GM21717 (cell line): ENCODE results near the gene GNAO1.

Source experiments
- ATAC-seq: cut with Tn5 transposase; IDR thresholded peaks from one replicate; pipeline ENCODE4 v1.9.1; 2021; ENCODE audit warnings: mild to moderate bottlenecking, moderate library complexity; ENCODE audit not compliant: unreplicated experiment

GNAO1 gene

GRCh38 chr16:56263711-56264608 lies 72.7 kb downstream of the GNAO1 start:
- no peak for ATAC-seq

- ATAC-seq, result no peak
These were observed 73.3 kb downstream of the GNAO1 start for GRCh38 chr16:56264609-56264972.

- no peak for ATAC-seq
These were observed 73.9 kb downstream of the GNAO1 start for GRCh38 chr16:56265184-56265583.

- ATAC-seq, result no peak
These were observed 74.5 kb downstream of the GNAO1 start for GRCh38 chr16:56265746-56266145.

- ATAC-seq, result no peak
These were observed 75.6 kb downstream of the GNAO1 start for GRCh38 chr16:56266641-56267607.

- no peak for ATAC-seq
These were observed 76.6 kb downstream of the GNAO1 start for GRCh38 chr16:56267888-56268287.

- no peak for ATAC-seq
These were observed 77.5 kb downstream of the GNAO1 start for GRCh38 chr16:56268799-56269198.

- ATAC-seq, result no peak
These were observed 78.0 kb downstream of the GNAO1 start for GRCh38 chr16:56269281-56269680.

GRCh38 chr16:56269811-56270684 lies 78.8 kb downstream of the GNAO1 start:
- no peak for ATAC-seq

GRCh38 chr16:56270828-56271227 lies 79.5 kb downstream of the GNAO1 start:
- no peak for ATAC-seq

GRCh38 chr16:56272583-56272894 lies 81.2 kb downstream of the GNAO1 start:
- no peak for ATAC-seq

GRCh38 chr16:56273615-56274014 lies 82.3 kb downstream of the GNAO1 start:
- ATAC-seq, result no peak

- ATAC-seq, result no peak
These were observed 83.1 kb downstream of the GNAO1 start for GRCh38 chr16:56274369-56274768.

GRCh38 chr16:56275076-56275475 lies 83.8 kb downstream of the GNAO1 start:
- ATAC-seq, result no peak

GRCh38 chr16:56275801-56276200 lies 84.5 kb downstream of the GNAO1 start:
- ATAC-seq, result no peak

- no peak for ATAC-seq
These were observed 85.8 kb downstream of the GNAO1 start for GRCh38 chr16:56277075-56277474.

GRCh38 chr16:56278196-56278855 lies 87.0 kb downstream of the GNAO1 start:
- no peak for ATAC-seq

GRCh38 chr16:56279132-56279531 lies 87.8 kb downstream of the GNAO1 start:
- no peak for ATAC-seq

- no peak for ATAC-seq
These were observed 88.6 kb downstream of the GNAO1 start for GRCh38 chr16:56279914-56280313.

GRCh38 chr16:56281249-56281805 lies 90.0 kb downstream of the GNAO1 start:
- ATAC-seq, result no peak
